Measurements from ENCODE around the gene GPR183.

GPR183 gene

GRCh38 chr13:99313501-99313900 lies 6.3 kb upstream of the GPR183 start:
- peaks cover 10 to 15% of the 10 kb centered on the region in 2 donors for H3K4me1 ChIP-seq (ENCODE audit: control insufficient read depth in 2 of 2, insufficient read depth in 1 of 2, low read depth in 1 of 2, low read length in 2 of 2)
- no peak overlapping the region for H3K9ac ChIP-seq (ENCODE audit: low read depth, low read length, poor library complexity)
- H3K4ac ChIP-seq (ENCODE audit: low read length): no peak overlapping the region
- H2BK5ac ChIP-seq (ENCODE audit: low read length): no peak overlapping the region
- no peak overlapping the region for H3K23ac ChIP-seq (ENCODE audit: low read depth, low read length, poor library complexity)
- H3K79me1 ChIP-seq (ENCODE audit: low read depth, low read length): no peaks in the 10 kb centered on the region
- no peak overlapping the region for H2AFZ ChIP-seq (ENCODE audit: low read length)
- no peak overlapping the region for H4K91ac ChIP-seq (ENCODE audit: low read depth, low read length, poor library complexity)
- no peak overlapping the region for H4K8ac ChIP-seq (ENCODE audit: low read depth, low read length)
- H2AK5ac ChIP-seq (ENCODE audit: low read depth, low read length): no peak overlapping the region
- no peak overlapping the region for H3K4me3 ChIP-seq (ENCODE audit: low read length in 2 of 2)
- no peak overlapping the region for H2BK15ac ChIP-seq (ENCODE audit: low read length)
- peak overlapping the region; percentile 28 for H3K4me2 ChIP-seq (ENCODE audit: insufficient read depth, low read length, poor library complexity, severe bottlenecking)
- no CpG with 5 or more reads among the region's 3 CpGs for WGBS, 2 donors (ENCODE audit: extremely low coverage in 2 of 2, insufficient read length in 2 of 2, insufficient replicate concordance in 1 of 2)
- no peaks in the 10 kb centered on the region for H3K27me3 ChIP-seq (ENCODE audit: control insufficient read depth in 3 of 3, insufficient read depth in 3 of 3, low read depth in 1 of 3, low read length in 3 of 3)
- H3K14ac ChIP-seq (ENCODE audit: low read length): no peak overlapping the region
- peak; percentile 45 for DNase-seq (ENCODE audit: low spot score)
- H3K9me3 ChIP-seq (replicated peaks in 1 of 2; ENCODE audit: control insufficient read depth in 2 of 2, insufficient read depth in 1 of 2, low read depth in 1 of 2, low read length in 2 of 2): peaks cover 0 to 13% of the 10 kb centered on the region in 2 donors
- H3K36me3 ChIP-seq (replicated peaks in 1 of 2; ENCODE audit: control insufficient read depth in 2 of 2, insufficient read depth in 2 of 2, low read length in 2 of 2): peaks cover 2 to 9% of the 10 kb centered on the region in 2 donors
- H3K27ac ChIP-seq (replicated peaks; ENCODE audit: low read length): peak overlapping the region; percentile 56
- no peak overlapping the region for H2BK12ac ChIP-seq (ENCODE audit: low read length)
- H2BK120ac ChIP-seq (ENCODE audit: low read depth, low read length): no peak overlapping the region
- H3K18ac ChIP-seq (ENCODE audit: low read length): no peak overlapping the region

GRCh38 chr13:99312493-99312883 lies 5.3 kb upstream of the GPR183 start:
- Histone ChIP-seq H3K18ac (ENCODE audit: low read length) (peak overlapping the region; percentile 38), H3K9me3 (replicated peaks in 1 of 2; ENCODE audit: control insufficient read depth in 2 of 2, insufficient read depth in 1 of 2, low read depth in 1 of 2, low read length in 2 of 2) (peaks cover 0 to 13% of the 10 kb centered on the region in 2 donors), H4K8ac (ENCODE audit: low read depth, low read length) (no peak overlapping the region), H3K4me2 (ENCODE audit: insufficient read depth, low read length, poor library complexity, severe bottlenecking) (no peak overlapping the region), H2BK120ac (ENCODE audit: low read depth, low read length) (no peak overlapping the region), H3K27me3 (ENCODE audit: control insufficient read depth in 3 of 3, insufficient read depth in 3 of 3, low read depth in 1 of 3, low read length in 3 of 3) (no peaks in the 10 kb centered on the region), H3K4me3 (ENCODE audit: low read length in 2 of 2) (no peak overlapping the region), H3K36me3 (replicated peaks in 1 of 2; ENCODE audit: control insufficient read depth in 2 of 2, insufficient read depth in 2 of 2, low read length in 2 of 2) (peaks cover 3 to 9% of the 10 kb centered on the region in 2 donors), H3K14ac (ENCODE audit: low read length) (peak overlapping the region; percentile 25), H2BK5ac (ENCODE audit: low read length) (no peak overlapping the region), H3K4ac (ENCODE audit: low read length) (no peak overlapping the region), H2BK15ac (ENCODE audit: low read length) (no peak overlapping the region), H2AFZ (ENCODE audit: low read length) (no peak overlapping the region), H3K79me1 (ENCODE audit: low read depth, low read length) (no peaks in the 10 kb centered on the region), H3K4me1 (ENCODE audit: control insufficient read depth in 2 of 2, insufficient read depth in 1 of 2, low read depth in 1 of 2, low read length in 2 of 2) (peaks cover 13 to 22% of the 10 kb centered on the region in 2 donors), H2AK5ac (ENCODE audit: low read depth, low read length) (no peak overlapping the region), H3K23ac (ENCODE audit: low read depth, low read length, poor library complexity) (no peak overlapping the region), H2BK12ac (ENCODE audit: low read length) (no peak overlapping the region), H3K9ac (ENCODE audit: low read depth, low read length, poor library complexity) (no peak overlapping the region), H3K27ac (replicated peaks; ENCODE audit: low read length) (no peak overlapping the region), H4K91ac (ENCODE audit: low read depth, low read length, poor library complexity) (no peak overlapping the region)
- WGBS, 2 donors (ENCODE audit: extremely low coverage in 2 of 2, insufficient read length in 2 of 2, insufficient replicate concordance in 1 of 2): no CpG with 5 or more reads among the region's 7 CpGs
- DNase-seq (ENCODE audit: low spot score): no peak

- Histone ChIP-seq H2AK5ac (ENCODE audit: low read depth, low read length) (no peak overlapping the region), H3K23ac (ENCODE audit: low read depth, low read length, poor library complexity) (no peak overlapping the region), H3K18ac (ENCODE audit: low read length) (no peak overlapping the region), H2AFZ (ENCODE audit: low read length) (no peak overlapping the region), H4K91ac (ENCODE audit: low read depth, low read length, poor library complexity) (no peak overlapping the region), H3K36me3 (replicated peaks in 1 of 2; ENCODE audit: control insufficient read depth in 2 of 2, insufficient read depth in 2 of 2, low read length in 2 of 2) (peaks cover 3 to 9% of the 10 kb centered on the region in 2 donors), H3K27me3 (ENCODE audit: control insufficient read depth in 3 of 3, insufficient read depth in 3 of 3, low read depth in 1 of 3, low read length in 3 of 3) (no peaks in the 10 kb centered on the region), H3K27ac (replicated peaks; ENCODE audit: low read length) (no peak overlapping the region), H3K9me3 (replicated peaks in 1 of 2; ENCODE audit: control insufficient read depth in 2 of 2, insufficient read depth in 1 of 2, low read depth in 1 of 2, low read length in 2 of 2) (peaks cover 0 to 13% of the 10 kb centered on the region in 2 donors), H2BK15ac (ENCODE audit: low read length) (no peak overlapping the region), H3K79me1 (ENCODE audit: low read depth, low read length) (no peaks in the 10 kb centered on the region), H2BK120ac (ENCODE audit: low read depth, low read length) (no peak overlapping the region), H3K4me1 (ENCODE audit: control insufficient read depth in 2 of 2, insufficient read depth in 1 of 2, low read depth in 1 of 2, low read length in 2 of 2) (peaks cover 13 to 28% of the 10 kb centered on the region in 2 donors), H3K14ac (ENCODE audit: low read length) (no peak overlapping the region), H2BK12ac (ENCODE audit: low read length) (no peak overlapping the region), H2BK5ac (ENCODE audit: low read length) (no peak overlapping the region), H3K4me2 (ENCODE audit: insufficient read depth, low read length, poor library complexity, severe bottlenecking) (no peak overlapping the region), H3K4me3 (ENCODE audit: low read length in 2 of 2) (no peak overlapping the region), H4K8ac (ENCODE audit: low read depth, low read length) (no peak overlapping the region), H3K4ac (ENCODE audit: low read length) (no peak overlapping the region), H3K9ac (ENCODE audit: low read depth, low read length, poor library complexity) (no peak overlapping the region)
- DNase-seq (ENCODE audit: low spot score): no peak
- no CpG with 5 or more reads among the region's 10 CpGs for WGBS, 2 donors (ENCODE audit: extremely low coverage in 2 of 2, insufficient read length in 2 of 2, insufficient replicate concordance in 1 of 2)
Observed at GRCh38 chr13:99311748-99312492, 4.7 kb upstream of the GPR183 start.

GRCh38 chr13:99311137-99311536 lies 3.9 kb upstream of the GPR183 start:
- H2AFZ ChIP-seq (ENCODE audit: low read length): no peak overlapping the region
- peaks cover 13 to 31% of the 10 kb centered on the region in 2 donors for H3K4me1 ChIP-seq (ENCODE audit: control insufficient read depth in 2 of 2, insufficient read depth in 1 of 2, low read depth in 1 of 2, low read length in 2 of 2)
- H2BK12ac ChIP-seq (ENCODE audit: low read length): no peak overlapping the region
- H3K4me3 ChIP-seq (ENCODE audit: low read length in 2 of 2): no peak overlapping the region
- H3K79me1 ChIP-seq (ENCODE audit: low read depth, low read length): peaks cover 1% of the 10 kb centered on the region
- no peak overlapping the region for H3K23ac ChIP-seq (ENCODE audit: low read depth, low read length, poor library complexity)
- H4K91ac ChIP-seq (ENCODE audit: low read depth, low read length, poor library complexity): no peak overlapping the region
- no peak for DNase-seq (ENCODE audit: low spot score)
- WGBS, 2 donors (ENCODE audit: extremely low coverage in 2 of 2, insufficient read length in 2 of 2, insufficient replicate concordance in 1 of 2): no CpG with 5 or more reads among the region's 4 CpGs
- H2AK5ac ChIP-seq (ENCODE audit: low read depth, low read length): no peak overlapping the region
- no peak overlapping the region for H2BK120ac ChIP-seq (ENCODE audit: low read depth, low read length)
- no peak overlapping the region for H2BK15ac ChIP-seq (ENCODE audit: low read length)
- no peak overlapping the region for H4K8ac ChIP-seq (ENCODE audit: low read depth, low read length)
- H3K4ac ChIP-seq (ENCODE audit: low read length): no peak overlapping the region
- H3K9me3 ChIP-seq (replicated peaks in 1 of 2; ENCODE audit: control insufficient read depth in 2 of 2, insufficient read depth in 1 of 2, low read depth in 1 of 2, low read length in 2 of 2): peaks cover 0 to 13% of the 10 kb centered on the region in 2 donors
- H3K4me2 ChIP-seq (ENCODE audit: insufficient read depth, low read length, poor library complexity, severe bottlenecking): no peak overlapping the region
- no peak overlapping the region for H3K9ac ChIP-seq (ENCODE audit: low read depth, low read length, poor library complexity)
- no peak overlapping the region for H2BK5ac ChIP-seq (ENCODE audit: low read length)
- no peaks in the 10 kb centered on the region for H3K27me3 ChIP-seq (ENCODE audit: control insufficient read depth in 3 of 3, insufficient read depth in 3 of 3, low read depth in 1 of 3, low read length in 3 of 3)
- no peak overlapping the region for H3K14ac ChIP-seq (ENCODE audit: low read length)
- H3K18ac ChIP-seq (ENCODE audit: low read length): no peak overlapping the region
- H3K27ac ChIP-seq (replicated peaks; ENCODE audit: low read length): no peak overlapping the region
- peaks cover 2 to 9% of the 10 kb centered on the region in 2 donors for H3K36me3 ChIP-seq (replicated peaks in 1 of 2; ENCODE audit: control insufficient read depth in 2 of 2, insufficient read depth in 2 of 2, low read length in 2 of 2)

Data from neuronal stem cell (in vitro differentiated cells).